Breast epithelium (tissue), 3 donors: ENCODE results near the gene MED1.
A peak's percentile ranks its signal among the peaks of the same experiment; 100 is the strongest.

ENCODE experiments used
- CTCF ChIP-seq, 3 donors: fragments of 450-650 bp; IDR thresholded peaks; one replicate each; pipeline ENCODE4 v1.5.1; 2016 to 2017; ENCODE audit warnings: antibody characterized with exemption in 3 of 3, mild to moderate bottlenecking in 3 of 3, moderate library complexity in 3 of 3
- POLR2A ChIP-seq: fragments of 450-650 bp; IDR thresholded peaks from one replicate; pipeline ENCODE4 v1.6.1; 2016; ENCODE audit warnings: antibody characterized with exemption, mild to moderate bottlenecking, moderate library complexity
- POLR2AphosphoS5 ChIP-seq, 3 donors: sonication (generic); formaldehyde crosslinking; IDR thresholded peaks; one replicate each; pipeline ENCODE4 v1.6.1; 2017; ENCODE audit warnings: antibody characterized with exemption in 3 of 3

GRCh38 chr17:39461113-39461925 lies 10.3 kb upstream of the MED1 start, which contains the start of gene CDK12:
- TF ChIP-seq CTCF (IDR thresholded peaks at IDR 0.05) (no peak), POLR2A (peak; percentile 93), POLR2AphosphoS5 (IDR thresholded peaks at IDR 0.05) (peak; percentile 93 to 98 (median 95))
